HG02870 (cell line): Measurements from ENCODE around the gene DELE1.

Experiments used
- ATAC-seq: cut with Tn5 transposase; IDR thresholded peaks from one replicate; pipeline ENCODE4 v1.9.1; 2021; ENCODE audit warnings: mild to moderate bottlenecking, moderate library complexity; ENCODE audit not compliant: unreplicated experiment

Gene DELE1

DNA sequence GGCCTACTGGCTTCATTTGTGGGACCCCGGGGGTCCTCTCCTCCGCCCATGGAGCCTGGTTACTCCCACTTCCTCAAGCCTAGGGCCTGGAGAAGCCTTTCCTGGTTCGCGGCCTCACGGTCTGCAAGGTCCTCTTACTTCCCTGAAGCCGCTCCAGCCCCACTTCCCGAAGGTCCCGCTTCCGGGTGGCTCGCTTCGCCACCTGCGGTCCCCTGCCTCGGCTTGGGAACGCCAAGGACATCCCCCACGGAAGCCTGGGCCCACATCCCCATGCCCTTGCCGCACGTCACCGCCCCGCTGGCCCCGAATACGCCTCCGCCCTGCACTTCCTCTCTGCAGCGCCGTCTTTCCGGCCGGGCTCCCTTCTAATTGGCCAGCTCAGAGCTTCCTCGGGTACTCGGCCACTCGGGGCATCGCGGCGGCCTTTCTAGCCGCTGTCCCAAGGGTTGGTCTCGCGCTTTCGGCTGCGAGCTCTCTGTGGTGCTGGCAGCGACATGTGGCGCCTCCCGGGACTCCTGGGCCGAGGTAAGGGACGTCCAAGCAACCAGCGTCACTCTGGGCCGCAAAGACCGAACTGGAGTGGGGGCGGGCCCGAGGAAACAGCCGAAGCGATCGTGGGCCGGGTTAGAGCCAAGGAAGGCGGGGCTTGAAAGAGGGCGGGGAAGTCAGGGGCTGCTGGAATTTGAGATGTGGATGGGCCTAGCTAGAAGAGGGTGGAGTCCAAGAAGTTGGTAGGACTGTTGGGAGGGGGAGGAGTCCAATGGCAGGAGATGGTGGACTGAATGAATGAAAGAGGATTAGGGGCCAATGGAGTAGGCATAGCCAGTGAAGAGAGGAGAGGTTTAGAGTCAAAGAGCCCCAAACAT is at the start of gene DELE1:
Gene DELE1 (plus strand): TSS at position 424 of the 866 bp plus-strand sequence. CDS start 71 bp downstream, at position 495.
- peak; percentile 97 for ATAC-seq

DNA sequence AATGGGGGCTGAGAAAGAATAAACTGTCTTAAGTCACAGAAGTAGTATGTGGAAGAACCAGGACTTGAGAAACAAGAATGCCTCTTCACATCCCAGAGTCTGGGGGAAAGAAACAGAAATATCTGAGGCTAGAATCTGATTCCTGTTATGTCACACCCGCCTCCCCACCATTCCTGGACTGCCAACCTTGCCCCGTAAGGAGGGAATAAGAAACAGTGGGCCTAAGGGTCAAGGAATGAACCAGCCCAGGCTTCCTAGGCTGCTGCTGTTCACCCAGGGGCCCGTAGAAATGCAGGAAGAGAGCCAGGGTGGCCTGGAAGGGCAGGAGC is 49.8 kb upstream of the DELE1 start:
- no peak for ATAC-seq

GRCh38 chr5:141874262-141874964 is 49.3 kb upstream of the DELE1 start:
- ATAC-seq, result no peak

GRCh38 chr5:141875022-141875740 is 48.5 kb upstream of the DELE1 start:
- no peak for ATAC-seq

GRCh38 chr5:141875795-141876627 is 47.7 kb upstream of the DELE1 start:
- ATAC-seq, result no peak

DNA sequence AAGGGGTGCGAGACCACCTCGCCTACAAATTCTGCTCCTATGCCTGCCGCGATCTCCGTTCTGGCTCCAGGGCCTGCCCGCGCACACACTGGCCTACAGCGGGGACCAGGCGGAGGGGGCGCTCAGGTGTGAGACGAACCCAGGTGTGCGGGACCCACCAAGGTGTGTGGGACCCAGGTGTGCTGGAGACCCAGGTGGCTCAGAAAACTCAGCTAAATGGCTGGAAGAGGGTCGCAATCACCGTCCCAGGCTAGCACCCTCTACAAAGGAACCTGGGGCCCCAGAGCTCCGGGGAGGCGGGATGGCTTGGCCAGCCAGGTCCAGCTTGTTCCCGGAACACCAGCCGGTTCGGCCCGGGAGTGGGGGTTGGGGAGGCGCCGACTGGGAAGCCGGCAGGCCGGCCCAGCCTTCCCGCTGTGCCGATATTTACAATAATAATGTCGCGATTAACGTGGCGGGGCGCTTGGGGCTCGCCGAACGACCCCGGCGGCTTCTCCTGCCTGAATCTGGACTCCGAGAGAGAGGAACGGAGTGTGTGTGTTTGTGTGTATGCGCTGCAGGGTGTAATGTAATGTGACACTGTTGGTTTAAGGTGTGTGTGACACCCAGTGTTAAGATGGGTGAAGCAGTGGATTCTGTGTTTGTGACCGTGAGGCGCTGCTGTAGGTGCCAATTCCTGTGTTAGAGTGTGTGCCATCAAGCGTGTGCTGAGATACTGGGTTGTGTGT is 46.9 kb upstream of the DELE1 start:
- ATAC-seq, result no peak

DNA sequence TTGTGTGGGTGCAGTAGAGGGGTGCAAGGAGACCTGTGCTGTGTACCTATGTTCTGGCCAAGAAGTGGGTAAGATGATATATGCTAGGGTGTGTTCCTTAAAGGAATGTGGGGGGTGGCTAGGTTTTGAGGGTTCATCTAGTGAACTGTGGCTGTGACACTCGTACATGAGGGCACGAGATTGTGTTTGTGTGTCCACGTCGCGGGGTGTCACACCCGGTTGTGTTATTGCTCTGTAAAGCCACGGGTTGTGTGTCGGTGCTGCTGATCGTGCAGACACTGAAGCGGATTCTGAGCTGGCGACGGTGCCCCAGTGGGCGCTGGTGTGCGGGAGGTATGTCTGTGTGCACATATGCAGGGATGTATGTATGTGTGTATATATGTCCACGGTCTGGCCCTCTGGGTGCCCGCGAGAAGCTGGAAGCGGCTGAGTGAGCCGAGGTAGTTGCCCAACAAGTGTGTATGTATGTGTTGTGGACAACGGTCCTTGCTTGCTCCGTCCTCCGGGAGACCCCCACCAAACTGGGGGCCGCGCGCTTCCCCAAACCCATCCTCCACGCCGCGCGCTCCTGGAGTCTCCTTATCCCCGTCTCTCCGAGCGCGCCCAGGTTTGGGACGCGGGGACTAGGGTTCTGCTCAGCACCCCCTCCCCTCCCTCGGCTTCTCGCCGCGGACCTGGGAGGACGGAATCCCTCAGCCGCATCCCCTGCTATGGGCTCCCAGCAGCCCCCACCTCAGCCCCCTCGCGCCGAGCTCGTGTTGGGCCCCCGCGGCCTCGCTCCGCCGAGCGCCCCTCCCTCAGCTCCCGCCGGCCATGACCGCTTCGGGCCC is 46.1 kb upstream of the DELE1 start:
- no peak for ATAC-seq

GRCh38 chr5:141878186-141878710 is 45.4 kb upstream of the DELE1 start, which contains the start of gene PCDH1:
PCDH1 (minus strand) TSS chr5:141878410; CDS start chr5:141878262, 148 bp downstream.
- ATAC-seq, result no peak

GRCh38 chr5:141878711-141879425 is 44.8 kb upstream of the DELE1 start:
- ATAC-seq, result peak; percentile 84

DNA sequence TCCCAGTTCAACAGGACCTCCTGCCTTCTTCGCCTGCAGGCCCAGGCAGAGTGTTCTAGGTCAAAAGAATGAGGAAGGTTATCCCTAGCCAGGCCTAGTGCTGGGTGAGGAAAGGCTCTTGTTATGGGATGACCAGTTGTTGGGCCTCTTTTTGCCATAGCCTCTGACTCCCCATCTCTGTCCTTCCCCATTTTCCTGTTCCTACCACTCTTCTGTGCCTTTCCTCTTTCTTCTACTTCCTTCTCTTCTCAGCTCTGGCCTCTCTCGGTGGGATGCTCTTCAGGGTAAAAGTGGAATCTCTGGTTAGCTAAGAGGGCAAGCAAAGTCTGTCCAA is 44.3 kb upstream of the DELE1 start:
- no peak for ATAC-seq

DNA sequence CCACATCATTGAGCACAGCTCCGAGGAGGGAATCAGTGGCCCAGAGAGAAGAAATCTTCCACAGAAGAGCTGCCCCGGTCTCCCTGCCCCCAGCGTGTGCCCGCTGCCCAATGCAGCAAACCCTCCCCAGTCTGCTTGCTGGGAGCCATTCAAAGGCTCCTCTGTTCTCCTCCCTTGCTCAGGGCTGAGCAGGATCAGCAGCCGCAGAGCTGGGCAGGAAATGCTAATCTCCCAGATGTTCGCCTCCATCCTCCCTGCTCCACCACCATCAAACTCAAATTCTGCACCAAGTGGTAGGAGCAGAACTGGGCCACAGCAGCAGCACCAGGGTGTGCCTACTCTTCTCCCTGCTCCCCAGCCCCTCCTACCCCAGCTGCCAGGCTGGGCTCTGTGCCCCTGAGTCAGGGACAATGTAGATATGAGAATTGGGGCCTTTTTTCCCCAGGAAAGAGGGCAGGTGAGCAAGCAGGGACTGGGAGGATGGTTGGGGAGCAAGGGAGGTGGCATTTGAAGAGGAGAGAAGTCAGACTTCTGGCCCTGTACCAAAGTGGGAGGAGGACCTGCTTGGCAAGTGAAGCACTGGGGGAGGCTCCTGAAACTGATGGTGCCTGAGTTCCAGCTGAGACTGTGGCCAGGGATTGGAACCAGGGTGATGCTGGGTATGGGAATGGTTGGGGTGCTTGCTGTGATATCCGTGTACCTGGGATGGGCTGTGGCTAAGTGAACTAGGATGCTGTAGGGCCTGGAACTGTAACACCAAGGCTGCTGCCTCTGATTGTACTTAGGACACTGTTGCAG is 43.5 kb upstream of the DELE1 start:
- no peak for ATAC-seq

DNA sequence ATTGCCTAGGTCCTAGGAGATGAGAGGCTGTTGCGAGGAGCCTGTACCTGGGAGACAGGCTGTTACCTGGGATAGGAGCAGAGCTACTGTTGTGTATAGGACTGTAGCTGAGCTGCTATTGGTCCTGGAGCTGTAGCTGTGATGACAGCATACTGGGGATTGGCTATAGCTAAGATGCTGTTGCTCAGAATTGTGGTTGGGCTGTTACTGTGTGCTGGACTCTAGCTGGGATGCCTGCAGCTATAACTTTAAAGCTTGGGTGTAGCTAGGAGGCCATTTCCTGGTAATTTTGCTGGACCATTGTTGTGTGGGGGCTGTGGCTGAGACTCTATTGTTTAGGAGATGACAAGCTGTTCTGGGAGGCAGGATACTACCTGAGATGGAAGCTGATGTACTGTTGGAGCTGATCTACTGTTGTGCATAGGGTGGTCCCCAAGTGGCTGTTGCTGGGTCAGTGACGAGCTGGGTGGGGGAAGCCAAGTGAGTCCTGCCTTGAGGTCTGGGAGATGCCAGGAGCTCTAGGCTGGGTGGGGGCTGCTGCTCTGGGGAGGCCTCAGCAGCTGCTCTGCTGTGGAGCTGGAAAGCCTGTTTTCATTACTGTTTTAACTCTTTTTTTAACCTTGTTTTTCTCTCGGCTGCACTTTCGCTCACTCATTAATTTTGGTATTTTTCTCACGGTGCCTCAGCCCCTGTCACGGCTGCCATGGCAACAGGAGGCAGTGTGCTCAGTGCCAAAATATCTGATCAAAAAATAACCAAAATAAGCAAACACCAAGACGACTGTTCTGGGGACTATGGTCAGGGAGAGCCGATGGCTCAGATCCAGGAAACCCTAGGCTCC is 42.5 kb upstream of the DELE1 start:
- no peak for ATAC-seq

GRCh38 chr5:141881886-141882285 is 41.8 kb upstream of the DELE1 start:
- ATAC-seq, result no peak

DNA sequence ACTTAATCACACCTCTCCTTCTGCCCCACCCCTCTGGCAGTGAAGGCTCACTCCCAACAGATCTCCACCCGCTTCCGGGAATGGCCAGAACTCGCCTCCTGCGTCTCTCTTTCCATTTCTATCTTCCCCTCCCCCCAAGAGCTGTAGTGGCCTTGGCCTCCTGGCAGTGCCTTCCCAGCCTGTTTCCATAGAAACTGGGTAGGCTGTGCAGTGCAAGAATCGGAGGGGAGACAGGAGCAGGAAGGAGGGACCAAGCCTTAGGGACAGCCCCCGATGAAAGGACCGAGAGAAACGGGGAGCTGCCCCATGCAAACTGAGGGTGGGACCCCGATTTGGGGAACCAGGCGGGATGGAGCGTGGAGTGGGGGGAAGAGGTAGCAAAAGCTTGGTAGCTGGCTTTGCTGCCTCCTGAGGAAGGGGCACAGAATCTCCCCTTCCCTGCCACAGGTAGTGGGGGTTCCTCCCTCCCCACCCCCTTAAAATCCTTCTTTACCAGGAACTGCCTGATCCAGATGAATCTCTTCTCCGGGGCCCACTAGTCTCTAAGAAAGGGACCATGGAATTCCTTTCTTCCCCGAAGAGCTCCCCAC is 41.0 kb upstream of the DELE1 start:
- no peak for ATAC-seq

DNA sequence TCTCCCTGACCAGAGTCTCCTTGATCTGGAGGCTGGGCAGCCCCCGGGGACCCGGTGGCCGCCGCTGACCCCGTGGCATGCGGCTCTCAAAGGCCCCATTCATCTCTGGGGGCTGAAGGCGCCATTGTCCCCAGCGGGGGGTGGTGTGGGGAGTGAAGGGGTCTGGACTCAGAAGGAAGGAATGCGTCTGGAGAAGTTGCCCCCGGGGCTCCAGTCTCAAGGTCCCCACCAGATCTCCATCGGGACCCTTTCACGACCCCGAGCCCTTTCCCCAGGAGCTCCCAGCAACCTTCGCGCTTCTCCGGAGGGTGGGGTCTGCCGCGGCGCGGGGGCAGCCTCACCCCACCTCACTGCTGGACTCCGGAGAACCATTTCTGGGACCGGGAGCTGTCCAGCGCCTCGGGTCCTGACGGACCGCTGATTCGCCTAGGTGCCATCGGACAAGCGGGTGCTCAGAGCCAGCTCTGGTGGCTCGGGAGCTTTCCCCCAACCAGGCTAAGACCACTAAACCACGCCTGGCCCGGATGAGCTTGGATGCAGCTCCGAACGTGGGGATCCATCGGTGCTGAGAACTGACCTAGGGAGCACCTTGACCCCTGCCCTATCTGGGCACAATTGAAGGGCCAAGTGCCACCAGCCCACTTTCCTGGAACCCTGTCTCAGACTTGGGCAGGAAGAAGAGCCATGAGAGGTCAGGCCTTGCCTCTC is 40.3 kb upstream of the DELE1 start:
- ATAC-seq, result no peak

DNA sequence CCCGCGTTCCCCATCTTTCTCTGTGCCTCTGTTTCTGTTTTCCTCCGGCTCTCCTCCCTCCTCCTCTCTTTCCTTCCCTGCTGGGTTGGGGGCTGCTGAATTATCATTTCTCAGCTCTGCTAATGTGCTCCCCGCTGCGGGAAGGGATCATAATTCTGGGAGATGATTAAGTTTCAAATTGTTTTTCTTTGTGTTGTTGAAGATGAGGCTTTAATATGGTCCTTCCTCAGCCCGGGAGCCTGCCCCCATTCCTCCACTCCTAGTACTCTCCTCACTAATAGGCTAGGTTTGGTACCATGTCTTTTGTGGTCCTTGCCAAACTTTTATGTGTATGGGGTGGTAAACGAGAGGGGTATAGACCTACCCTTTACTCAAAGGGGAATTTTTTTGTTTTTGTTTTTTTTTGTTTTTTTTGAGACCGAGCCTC is 39.8 kb upstream of the DELE1 start:
- no peak for ATAC-seq
